DMS153 (cell line): Measurements from ENCODE around the gene PRKN.
"Not testable (repeated sequence)": the region's sequence is repeated elsewhere in the genome, so short reads cannot be mapped to it uniquely, and the experiment has no call there.

Experiments used
- DNase-seq: peaks from one replicate; lab custom pipeline; 2025; lab: John Stamatoyannopoulos, UW

PRKN gene

GRCh38 chr6:162442687-162443086 is 284.9 kb downstream of the PRKN start:
- no peak for DNase-seq

- DNase-seq: no peak
Observed at GRCh38 chr6:162441991-162442390, 285.6 kb downstream of the PRKN start.

- DNase-seq: no peak
Observed at GRCh38 chr6:162438980-162439379, 288.6 kb downstream of the PRKN start.

GRCh38 chr6:162435071-162435470 is 292.5 kb downstream of the PRKN start:
- no peak for DNase-seq

- DNase-seq: no peak
Observed at GRCh38 chr6:162421004-162421403, 306.6 kb downstream of the PRKN start.

GRCh38 chr6:162416831-162417537 is 310.6 kb downstream of the PRKN start:
- no peak for DNase-seq

GRCh38 chr6:162416307-162416706 is 311.3 kb downstream of the PRKN start:
- no peak for DNase-seq

- DNase-seq: no peak
Observed at GRCh38 chr6:162409741-162410691, 317.6 kb downstream of the PRKN start.

GRCh38 chr6:162408826-162409535 is 318.6 kb downstream of the PRKN start:
- no peak for DNase-seq

- no peak for DNase-seq
Observed at GRCh38 chr6:162404951-162405350, 322.6 kb downstream of the PRKN start.

GRCh38 chr6:162403031-162403430 is 324.5 kb downstream of the PRKN start:
- no peak for DNase-seq

GRCh38 chr6:162395181-162395580 is 332.4 kb downstream of the PRKN start:
- no peak for DNase-seq

- DNase-seq: not testable (repeated sequence)
Observed at GRCh38 chr6:162390961-162391811, 336.4 kb downstream of the PRKN start.

- no peak for DNase-seq
Observed at GRCh38 chr6:162389343-162390085, 338.1 kb downstream of the PRKN start.

- no peak for DNase-seq
Observed at GRCh38 chr6:162388383-162388777, 339.2 kb downstream of the PRKN start.

- DNase-seq: no peak
Observed at GRCh38 chr6:162387718-162388382, 339.7 kb downstream of the PRKN start.

GRCh38 chr6:162385980-162386379 is 341.6 kb downstream of the PRKN start:
- DNase-seq: no peak

- DNase-seq: no peak
Observed at GRCh38 chr6:162379757-162380409, 347.7 kb downstream of the PRKN start.

- DNase-seq: no peak
Observed at GRCh38 chr6:162377735-162378134, 349.8 kb downstream of the PRKN start.

GRCh38 chr6:162373868-162374267 is 353.7 kb downstream of the PRKN start:
- DNase-seq: no peak
